Measurements from ENCODE around the gene VAMP5.
"Not testable (repeated sequence)": the region's sequence is repeated elsewhere in the genome, so short reads cannot be mapped to it uniquely, and the experiment has no call there.

VAMP5 gene

GRCh38 chr2:85600951-85601770, 16.9 kb downstream of the VAMP5 start:
- no peak for TF ChIP-seq CTCF (IDR thresholded peaks at IDR 0.05; ENCODE audit: insufficient read depth, low read length, missing control alignments)
- POLR2A ChIA-PET, result interaction anchor here (0.5 to 3.8 kb wide), 4 partner anchors 11 to 62 kb away, joined by 3 to 15 read pairs (median 4); partner anchors contain the start of genes C2orf68 and MAT2A
- H3K4me3 ChIP-seq (ENCODE audit: low read depth, low read length), result peak overlapping the region; percentile 99
- DNase-seq (ENCODE audit: low read depth, low spot score), result no peak
- CTCF ChIA-PET, result interaction anchor here (1.0 to 1.3 kb wide), 2 partner anchors 50 to 180 kb away, joined by 4 read pairs; no protein-coding TSS in a partner anchor

- H3K4me3 ChIP-seq (ENCODE audit: low read depth, low read length), result peak overlapping the region; percentile 99
- POLR2A ChIA-PET, result interaction anchor here (1.2 to 3.8 kb wide), 3 partner anchors 10 to 52 kb away, joined by 4 to 15 read pairs (median 5); partner anchors contain the start of gene C2orf68
- DNase-seq (ENCODE audit: low read depth, low spot score), result no peak
- no peak for TF ChIP-seq CTCF (IDR thresholded peaks at IDR 0.05; ENCODE audit: insufficient read depth, low read length, missing control alignments)
- CTCF ChIA-PET, result interaction anchor here (1.3 kb wide), 1 partner anchor 51 kb away, joined by 4 read pairs; no protein-coding TSS in a partner anchor
Observed at GRCh38 chr2:85601771-85602475, 17.7 kb downstream of the VAMP5 start.

GRCh38 chr2:85602476-85603234, 18.4 kb downstream of the VAMP5 start, which contains the start of gene TMEM150A:
Gene TMEM150A, minus strand, starts transcription at chr2:85602698. Its CDS starts 750 bp downstream, at chr2:85601948.
- no peak for DNase-seq (ENCODE audit: low read depth, low spot score)
- peak within 1 kb of the TSS; percentile 99 for H3K4me3 ChIP-seq (ENCODE audit: low read depth, low read length)
- peak; percentile 62 for TF ChIP-seq CTCF (IDR thresholded peaks at IDR 0.05; ENCODE audit: insufficient read depth, low read length, missing control alignments)
- CTCF ChIA-PET, result interaction anchor here (0.8 to 1.5 kb wide), 2 partner anchors 8 to 13 kb away, joined by 4 read pairs; no protein-coding TSS in a partner anchor
- POLR2A ChIA-PET, result interaction anchor here (0.9 to 3.8 kb wide), 5 partner anchors 9 to 53 kb away, joined by 4 to 15 read pairs (median 5); partner anchors contain the start of gene C2orf68

- ChIA-PET POLR2A (interaction anchor here (2.8 kb wide), 1 partner anchor 9 kb away, joined by 11 read pairs; the partner anchor contains the start of gene RNF181), CTCF (interaction anchor here (1.3 to 3.2 kb wide), 6 partner anchors 18 to 184 kb away, joined by 3 to 15 read pairs (median 6); partner anchors contain the start of gene MAT2A)
- H3K4me3 ChIP-seq (ENCODE audit: low read depth, low read length); DNase-seq (ENCODE audit: low read depth, low spot score): not testable (repeated sequence)
Observed at GRCh38 chr2:85604133-85604444, 19.9 kb downstream of the VAMP5 start.

- POLR2A ChIA-PET, result interaction anchor here (1.1 to 2.8 kb wide), 4 partner anchors 9 to 186 kb away, joined by 3 to 11 read pairs (median 6); partner anchors contain the start of genes MAT2A, RNF181 and SH2D6
- no peak for TF ChIP-seq CTCF (IDR thresholded peaks at IDR 0.05; ENCODE audit: insufficient read depth, low read length, missing control alignments)
- CTCF ChIA-PET, result interaction anchor here (0.8 to 3.2 kb wide), 10 partner anchors 9 to 184 kb away, joined by 3 to 15 read pairs (median 4); partner anchors contain the start of genes MAT2A and RNF181
- no peak for DNase-seq (ENCODE audit: low read depth, low spot score)
- H3K4me3 ChIP-seq (ENCODE audit: low read depth, low read length), result no peak overlapping the region; the same call in 1 of the 2 replicates
Observed at GRCh38 chr2:85604568-85605339, 20.5 kb downstream of the VAMP5 start.
